Measurements from ENCODE around the gene DEDD2.
A peak's percentile ranks its signal among the peaks of the same experiment; 100 is the strongest.

Gene DEDD2

GRCh38 chr19:42166316-42166715 is 51.2 kb downstream of the DEDD2 start:
- TF ChIP-seq CTCF (IDR thresholded peaks at IDR 0.05; ENCODE audit: low read length, missing control alignments): no peak
- H3K4me3 ChIP-seq (replicated peaks; ENCODE audit: low read depth, low read length): no peak overlapping the region
- no peak for DNase-seq (ENCODE audit: low read depth)

- DNase-seq (ENCODE audit: low read depth): no peak
- no peak overlapping the region for H3K4me3 ChIP-seq (replicated peaks; ENCODE audit: low read depth, low read length)
- no peak for TF ChIP-seq CTCF (IDR thresholded peaks at IDR 0.05; ENCODE audit: low read length, missing control alignments)
Observed at GRCh38 chr19:42165146-42165545, 52.3 kb downstream of the DEDD2 start.

GRCh38 chr19:42161616-42162263 is 55.7 kb downstream of the DEDD2 start:
- no peak for TF ChIP-seq CTCF (IDR thresholded peaks at IDR 0.05; ENCODE audit: low read length, missing control alignments)
- DNase-seq (ENCODE audit: low read depth): no peak
- no peak overlapping the region for H3K4me3 ChIP-seq (replicated peaks; ENCODE audit: low read depth, low read length)

GRCh38 chr19:42159942-42160341 is 57.5 kb downstream of the DEDD2 start:
- no peak for DNase-seq (ENCODE audit: low read depth)
- no peak overlapping the region for H3K4me3 ChIP-seq (replicated peaks; ENCODE audit: low read depth, low read length)
- TF ChIP-seq CTCF (IDR thresholded peaks at IDR 0.05; ENCODE audit: low read length, missing control alignments): no peak

GRCh38 chr19:42158926-42159325 is 58.6 kb downstream of the DEDD2 start:
- no peak for TF ChIP-seq CTCF (IDR thresholded peaks at IDR 0.05; ENCODE audit: low read length, missing control alignments)
- H3K4me3 ChIP-seq (replicated peaks; ENCODE audit: low read depth, low read length): no peak overlapping the region
- DNase-seq (ENCODE audit: low read depth): peak; percentile 13

- no peak overlapping the region for H3K4me3 ChIP-seq (replicated peaks; ENCODE audit: low read depth, low read length)
- no peak for TF ChIP-seq CTCF (IDR thresholded peaks at IDR 0.05; ENCODE audit: low read length, missing control alignments)
- no peak for DNase-seq (ENCODE audit: low read depth)
Observed at GRCh38 chr19:42156571-42156970, 60.9 kb downstream of the DEDD2 start.

- no peak overlapping the region for H3K4me3 ChIP-seq (replicated peaks; ENCODE audit: low read depth, low read length)
- TF ChIP-seq CTCF (IDR thresholded peaks at IDR 0.05; ENCODE audit: low read length, missing control alignments): no peak
- no peak for DNase-seq (ENCODE audit: low read depth)
Observed at GRCh38 chr19:42155796-42156195, 61.7 kb downstream of the DEDD2 start.

All from fibroblast of pulmonary artery (primary cell).